OCI-M2 (cell line): ENCODE measurements around the gene CLDN19.
"Not testable (repeated sequence)": the region's sequence is repeated elsewhere in the genome, so short reads cannot be mapped to it uniquely, and the experiment has no call there.

Experiments
- DNase-seq: peaks from one replicate; lab custom pipeline; 2025; ENCODE audit not compliant: unreplicated experiment; lab: John Stamatoyannopoulos, UW

The CLDN19 gene

DNA sequence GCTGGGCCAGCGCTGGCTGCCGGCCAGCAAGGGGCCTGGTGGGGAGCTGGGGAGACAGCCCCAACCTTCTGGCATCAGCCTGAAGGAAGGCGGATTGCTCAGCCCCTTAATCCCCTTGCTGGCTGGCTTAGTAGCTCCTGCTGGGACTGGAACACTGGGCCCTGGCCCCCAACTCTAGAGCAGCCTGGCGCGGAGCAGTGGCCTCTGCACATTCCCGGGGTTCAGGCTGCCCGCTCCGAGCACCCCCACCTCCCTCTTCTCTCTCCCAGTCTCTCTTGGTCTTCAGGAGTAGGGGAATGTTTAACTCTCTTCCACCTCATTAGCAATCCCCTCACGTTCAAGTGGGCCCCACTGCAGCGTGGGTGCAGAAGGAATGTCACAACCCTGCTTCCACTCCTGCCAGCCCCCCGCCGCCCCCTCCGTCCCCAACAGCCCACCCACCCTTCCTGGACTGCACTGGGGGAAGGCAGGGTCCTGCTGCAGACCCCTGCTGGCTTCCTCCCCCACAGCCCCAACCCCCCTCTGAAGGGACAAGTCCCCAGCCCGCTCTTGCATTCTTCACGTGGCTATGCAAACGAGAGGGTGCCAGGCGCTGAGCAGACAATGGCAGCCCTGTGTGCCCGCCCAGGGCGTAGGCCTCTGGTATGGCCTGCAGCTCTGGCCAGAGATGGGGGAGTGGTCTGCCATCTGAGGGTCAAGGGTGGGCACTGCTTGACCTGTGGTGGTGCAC is 980 bp upstream of the CLDN19 start:
- DNase-seq, result no peak

- no peak for DNase-seq
Measured at GRCh38 chr1:42738678-42739226, 1.3 kb downstream of the CLDN19 start.

GRCh38 chr1:42737986-42738677 is 1.9 kb downstream of the CLDN19 start:
- no peak for DNase-seq

DNA sequence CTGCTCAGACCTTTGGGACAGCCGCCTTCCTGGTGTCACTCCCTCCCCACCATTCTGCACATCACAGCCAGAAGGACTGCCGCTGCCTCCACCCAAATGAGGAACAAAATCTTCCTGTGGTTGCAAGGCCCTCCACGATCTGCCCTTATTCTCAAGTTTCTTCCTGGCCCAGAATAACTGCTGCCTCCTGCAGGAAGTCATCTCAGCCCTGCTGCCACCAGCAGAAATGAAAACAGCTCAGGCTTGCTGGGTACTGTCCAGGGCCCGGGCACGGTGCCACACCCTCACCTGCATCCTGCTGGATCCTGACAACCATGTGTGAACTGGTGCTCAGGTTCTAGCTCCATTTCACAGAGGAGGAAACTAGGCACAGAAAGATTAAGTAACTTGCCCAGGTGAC is 2.8 kb downstream of the CLDN19 start:
- DNase-seq, result no peak

GRCh38 chr1:42736571-42737200 is 3.4 kb downstream of the CLDN19 start:
- DNase-seq, result no peak

DNA sequence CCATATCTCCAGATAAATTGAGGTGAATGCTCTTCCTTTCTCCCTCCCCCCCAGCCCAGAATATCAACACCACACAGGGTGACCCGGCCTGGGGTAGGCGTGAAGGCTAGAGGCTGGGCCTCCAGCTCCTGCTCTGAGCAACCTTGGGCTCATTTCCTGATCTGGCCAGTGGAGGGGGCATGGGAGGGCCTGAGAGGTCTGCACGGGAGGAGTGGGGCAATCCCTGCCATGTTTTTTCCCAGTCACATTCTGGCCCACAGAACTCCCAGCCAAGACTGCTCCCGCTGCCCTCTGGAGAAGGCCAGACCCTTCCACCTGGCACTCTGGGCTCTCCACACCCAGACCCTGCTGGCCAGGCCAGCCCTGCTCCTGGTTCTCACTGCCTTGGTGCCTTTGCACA is 3.9 kb downstream of the CLDN19 start:
- DNase-seq, result no peak

GRCh38 chr1:42735477-42736105 is 4.4 kb downstream of the CLDN19 start:
- DNase-seq, result no peak

DNA sequence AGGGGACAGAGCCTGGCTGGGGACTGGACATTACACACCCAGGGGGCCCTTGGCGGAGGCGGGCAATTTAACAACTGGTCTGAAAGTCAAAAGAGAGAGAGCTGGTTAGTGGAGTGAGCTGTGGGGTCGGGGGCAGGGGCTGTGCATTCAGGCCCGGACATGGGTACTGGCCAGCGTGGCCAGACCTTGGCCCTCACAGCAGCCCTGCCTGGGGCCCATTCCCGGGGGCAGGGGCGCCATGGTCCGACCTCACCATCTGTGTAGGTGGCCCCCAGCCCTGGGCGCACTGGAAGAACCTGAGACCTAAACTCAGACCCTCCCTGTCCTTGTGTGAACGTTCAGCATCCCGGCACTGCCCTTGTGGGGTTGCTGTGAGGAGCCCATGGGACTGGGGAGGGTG is 5.0 kb downstream of the CLDN19 start:
- DNase-seq, result no peak

DNA sequence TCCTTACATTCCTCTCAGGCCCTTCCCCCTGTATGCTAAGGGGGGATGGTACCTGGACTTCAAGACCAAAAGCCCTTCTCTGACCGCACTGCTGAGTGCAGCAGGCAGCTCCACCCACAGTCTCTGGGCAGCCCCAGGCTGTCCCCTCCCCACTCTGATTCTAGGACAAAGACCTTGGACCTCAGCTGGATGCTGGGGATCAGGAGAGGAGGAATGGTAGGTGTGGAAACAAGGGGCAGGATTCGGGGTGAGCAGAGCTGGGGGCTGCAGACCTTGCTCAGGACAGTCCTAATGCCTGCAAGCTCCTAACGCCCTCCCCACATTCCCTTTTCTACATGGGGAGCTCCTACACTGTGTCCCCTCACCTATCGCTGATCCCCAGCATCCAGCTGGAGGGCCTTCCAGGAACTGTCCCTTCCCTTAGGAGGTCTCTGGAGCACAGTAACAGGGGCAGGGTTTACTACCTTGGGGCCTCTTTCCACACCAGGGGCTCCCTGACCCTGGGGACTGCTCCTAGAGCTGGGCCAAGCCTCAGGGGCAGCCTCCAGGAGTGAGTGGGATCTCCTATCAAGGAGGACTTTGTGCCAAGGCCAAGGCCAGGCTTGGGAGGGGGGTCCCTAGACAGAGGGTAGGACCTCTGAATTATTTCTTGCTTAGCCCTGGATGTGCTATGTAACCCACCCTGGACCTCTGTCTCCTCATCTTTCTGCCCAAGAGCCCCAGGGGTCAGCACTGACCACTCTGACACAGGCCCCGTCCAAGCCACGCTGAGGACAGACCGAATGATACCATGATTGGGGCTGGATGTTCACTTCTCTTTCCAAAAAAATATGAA is 5.6 kb downstream of the CLDN19 start:
- no peak for DNase-seq

DNA sequence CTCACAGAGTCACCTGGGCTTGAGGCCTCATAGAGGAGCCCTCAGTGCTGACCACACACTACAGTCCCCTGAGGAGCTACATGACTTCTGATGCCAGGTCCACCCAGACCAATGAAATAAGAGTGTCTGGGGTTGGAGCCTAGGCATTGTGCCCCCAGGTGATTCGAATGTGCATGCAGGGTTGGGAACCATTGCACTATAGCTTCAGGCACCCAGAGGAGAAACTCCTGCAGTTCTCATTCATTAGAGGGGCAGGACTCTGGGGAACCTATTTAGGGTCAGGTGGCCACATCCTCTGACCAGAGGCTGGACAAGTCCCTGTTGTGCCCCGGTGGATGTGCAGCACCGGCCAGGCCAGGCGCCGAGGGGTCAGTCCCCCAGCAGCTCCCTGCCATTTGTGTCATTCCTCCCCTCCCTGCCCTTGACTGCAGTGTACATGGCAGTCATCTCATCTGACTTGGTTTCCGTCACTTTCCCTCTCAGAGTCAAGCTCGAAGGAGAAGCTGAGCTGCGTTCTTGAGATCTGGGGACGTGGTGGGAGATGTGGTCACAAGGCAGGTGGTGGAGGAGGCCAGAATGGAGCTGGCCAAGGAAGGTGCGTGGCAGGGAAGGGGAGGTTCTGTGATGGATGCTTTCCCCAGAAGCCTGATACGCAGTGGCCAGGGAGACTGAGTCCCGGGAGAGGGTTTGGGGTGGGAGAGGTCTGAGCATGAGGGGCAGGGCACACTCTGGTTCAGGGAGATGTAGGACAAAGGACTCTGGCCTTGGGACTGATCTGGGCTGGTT is 6.4 kb downstream of the CLDN19 start:
- no peak for DNase-seq

- no peak for DNase-seq
Measured at GRCh38 chr1:42732126-42732680, 7.8 kb downstream of the CLDN19 start.

GRCh38 chr1:42731585-42731984 is 8.5 kb downstream of the CLDN19 start:
- DNase-seq, result no peak

DNA sequence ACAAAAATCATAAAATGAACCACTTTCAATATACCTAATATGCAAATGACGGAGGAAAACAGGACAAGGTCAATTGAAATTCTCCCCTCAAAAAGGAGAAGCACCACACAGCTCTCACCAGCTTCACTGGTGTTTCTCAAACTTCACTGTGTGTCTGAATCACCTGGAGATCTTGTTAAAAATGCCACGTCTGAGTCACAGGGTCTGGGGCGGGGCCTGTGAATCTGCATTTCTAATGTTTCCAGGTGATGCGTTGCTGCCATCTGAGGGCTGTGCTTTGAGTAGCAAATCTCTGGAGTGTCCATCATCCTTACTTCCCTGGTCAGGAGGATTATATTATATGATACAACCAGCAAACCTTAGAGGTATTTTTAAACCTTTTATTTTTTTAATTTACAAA is 9.0 kb downstream of the CLDN19 start:
- DNase-seq, result no peak

DNA sequence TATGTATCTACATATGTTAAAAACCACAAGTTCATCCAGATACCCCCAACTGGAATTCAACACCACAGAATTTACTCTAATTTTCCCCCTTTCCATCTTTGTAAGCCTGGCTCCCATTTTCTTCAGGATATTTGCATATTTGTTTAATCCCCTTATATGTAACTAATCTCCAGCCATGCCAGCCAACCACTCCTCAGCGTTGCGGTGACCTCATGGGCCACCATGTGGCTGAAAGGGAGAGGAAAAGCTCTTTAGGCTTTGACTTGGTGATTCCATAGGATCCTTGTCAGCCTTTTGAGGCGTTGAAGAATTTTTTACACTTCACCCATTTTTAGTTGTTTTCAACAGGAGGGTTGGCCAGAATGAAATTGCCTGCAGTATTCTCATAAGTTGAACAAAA is 10.0 kb downstream of the CLDN19 start:
- no peak for DNase-seq

DNA sequence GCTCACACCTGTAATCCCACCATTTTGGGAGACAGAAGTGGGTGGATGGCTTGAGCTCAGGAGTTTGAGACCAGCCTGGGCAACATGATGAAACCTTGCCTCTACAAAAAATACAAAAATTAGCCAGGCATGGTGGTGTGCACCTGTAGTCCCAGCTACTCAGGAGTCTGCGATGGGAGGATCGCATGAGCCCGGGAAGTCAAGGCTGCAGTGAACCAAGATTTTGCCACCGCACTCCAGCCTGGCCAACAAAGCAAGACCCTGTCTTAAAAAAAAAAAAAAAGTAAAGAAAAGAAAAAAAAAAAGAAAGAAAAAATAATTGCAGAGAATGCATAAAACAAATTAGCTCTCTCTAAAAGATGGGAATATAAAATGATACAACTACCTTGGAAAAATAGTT is 14.2 kb downstream of the CLDN19 start:
- DNase-seq, result not testable (repeated sequence)

GRCh38 chr1:42723511-42723910 is 16.5 kb downstream of the CLDN19 start:
- no peak for DNase-seq

GRCh38 chr1:42722403-42722802 is 17.6 kb downstream of the CLDN19 start:
- not testable (repeated sequence) for DNase-seq

DNA sequence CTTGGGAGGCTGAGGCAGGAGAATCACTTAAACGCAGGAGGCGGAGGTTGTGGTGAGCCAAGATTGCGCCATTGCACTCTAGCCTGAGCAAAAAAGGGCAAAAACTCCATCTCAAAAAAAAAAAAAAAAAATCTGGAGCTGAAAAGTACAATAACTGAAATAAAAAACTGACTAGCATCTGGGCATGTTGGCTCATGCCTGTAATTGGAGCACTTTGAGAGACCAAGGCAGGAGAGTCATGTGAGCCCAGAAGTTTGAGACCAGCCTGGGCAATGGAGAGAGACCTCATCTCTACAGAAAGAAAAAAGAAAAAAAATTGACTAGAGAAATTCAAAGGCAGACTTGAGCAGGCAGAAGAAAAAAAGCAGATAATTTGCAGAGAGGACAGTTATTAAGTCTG is 18.1 kb downstream of the CLDN19 start:
- no peak for DNase-seq

GRCh38 chr1:42720868-42721267 is 19.2 kb downstream of the CLDN19 start:
- DNase-seq, result no peak

DNA sequence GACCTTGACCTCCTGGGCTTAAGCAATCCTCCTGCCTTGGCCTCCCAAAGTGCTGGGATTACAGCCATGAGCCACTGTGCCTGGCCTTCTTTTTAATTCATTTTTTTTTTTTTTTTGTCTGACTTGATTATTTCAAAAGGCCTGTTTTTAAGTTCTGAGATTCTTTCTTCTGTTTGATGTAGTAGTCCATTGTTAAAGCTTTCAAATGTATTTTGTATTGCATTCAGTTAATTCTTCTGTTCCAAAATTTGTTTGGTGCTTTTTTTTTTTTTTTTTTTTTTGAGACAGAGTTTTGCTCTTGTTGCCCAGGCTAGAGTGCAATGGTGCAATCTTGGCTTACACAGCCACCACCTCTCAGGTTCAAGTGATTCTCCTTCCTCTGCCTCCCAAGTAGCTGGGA is 25.6 kb downstream of the CLDN19 start:
- DNase-seq, result not testable (repeated sequence)
